Gastroesophageal sphincter (tissue), 4 donors: ENCODE results near the gene SMIM35. TPM values are rescaled to one million over a fixed set of nuclear protein-coding genes. Genes with fewer than 3 reads are reported as not detected.

Source experiments
- ATAC-seq: fragments of 150-250 bp; one replicate; pipeline ENCODE4 v1.9.1; 2016; ENCODE audit warnings: mild to moderate bottlenecking, moderate library complexity
- H3K27ac ChIP-seq, 4 donors: fragments of 200-600 bp; sonication (generic) in 3 of 4; 1 replicate in 3 of 4; 2 replicates in 1 of 4; pipeline ENCODE4 v1.5.1; 2016 to 2019
- H3K27me3 ChIP-seq: fragments of 200-600 bp; sonication (generic); one replicate; pipeline ENCODE4 v1.5.1; 2019
- H3K36me3 ChIP-seq, 2 donors: fragments of 200-600 bp; sonication (generic); one replicate each; pipeline ENCODE4 v1.5.1; 2019; ENCODE audit warnings: control low read depth in 1 of 2
- H3K4me1 ChIP-seq, 3 donors: fragments of 200-600 bp; sonication (generic); 1 replicate in 2 of 3; 2 replicates in 1 of 3; pipeline ENCODE4 v1.5.1; 2016 to 2019; ENCODE audit warnings: control low read depth in 2 of 3
- H3K4me3 ChIP-seq, 2 donors: fragments of 200-600 bp; sonication (generic); one replicate each; pipeline ENCODE4 v1.5.1; 2019; ENCODE audit warnings: mild to moderate bottlenecking in 1 of 2, moderate library complexity in 1 of 2
- H3K9me3 ChIP-seq, 3 donors: fragments of 200-600 bp; sonication (generic); one replicate each; pipeline ENCODE4 v1.5.1; 2017 to 2019; ENCODE audit warnings: control low read depth in 2 of 3
- EP300 ChIP-seq: sonication (generic); formaldehyde crosslinking; IDR thresholded peaks from one replicate; pipeline ENCODE4 v1.6.1; 2017; ENCODE audit warnings: antibody characterized with exemption, mild to moderate bottlenecking
- POLR2A ChIP-seq, 2 donors: fragments of 450-650 bp; IDR thresholded peaks; one replicate each; pipeline ENCODE4 v1.6.1; 2017; ENCODE audit warnings: antibody characterized with exemption in 2 of 2, mild to moderate bottlenecking in 2 of 2, moderate library complexity in 1 of 2
- POLR2AphosphoS5 ChIP-seq: sonication (generic); formaldehyde crosslinking; IDR thresholded peaks from one replicate; pipeline ENCODE4 v1.6.1; 2017; ENCODE audit warnings: antibody characterized with exemption
- WGBS, 2 donors: methylation state at CpG; one replicate each; pipeline ENCODE4 v1.1.5; 2018; ENCODE audit warnings: low coverage in 1 of 2; 5-methylcytosine and 5-hydroxymethylcytosine counted together
- total RNA-seq, 4 donors: library from RNA; depleted of rRNA; stranded (reverse); fragments of >200 nt; gene quantifications; one replicate each; pipeline ENCODE4 v1.1.0, GENCODE V29; 2016
- TF ChIP-seq, protein P1 (sequence below), 4 experiments: fragments of 200-600 bp in 2 of 4; fragments of 450-650 bp in 2 of 4; sonication (generic) in 1 of 4; IDR thresholded peaks; one replicate each; pipeline ENCODE4 v1.5.1; 2017 to 2019; ENCODE audit warnings: antibody characterized with exemption in 4 of 4, mild to moderate bottlenecking in 2 of 4, moderate library complexity in 2 of 4

SMIM35 gene
- total RNA-seq, 4 donors from 2014 or later = 0.13 TPM; not detected in 3

GRCh38 chr11:118081241-118081958 is 5.4 kb downstream of the SMIM35 start:
- no peaks in the 10 kb centered on the region for H3K36me3 ChIP-seq
- 72 to 77% methylated on average over 16 of the region's 18 CpGs for WGBS, 2 donors
- no peak for TF ChIP-seq POLR2AphosphoS5
- TF ChIP-seq, protein P1, sequence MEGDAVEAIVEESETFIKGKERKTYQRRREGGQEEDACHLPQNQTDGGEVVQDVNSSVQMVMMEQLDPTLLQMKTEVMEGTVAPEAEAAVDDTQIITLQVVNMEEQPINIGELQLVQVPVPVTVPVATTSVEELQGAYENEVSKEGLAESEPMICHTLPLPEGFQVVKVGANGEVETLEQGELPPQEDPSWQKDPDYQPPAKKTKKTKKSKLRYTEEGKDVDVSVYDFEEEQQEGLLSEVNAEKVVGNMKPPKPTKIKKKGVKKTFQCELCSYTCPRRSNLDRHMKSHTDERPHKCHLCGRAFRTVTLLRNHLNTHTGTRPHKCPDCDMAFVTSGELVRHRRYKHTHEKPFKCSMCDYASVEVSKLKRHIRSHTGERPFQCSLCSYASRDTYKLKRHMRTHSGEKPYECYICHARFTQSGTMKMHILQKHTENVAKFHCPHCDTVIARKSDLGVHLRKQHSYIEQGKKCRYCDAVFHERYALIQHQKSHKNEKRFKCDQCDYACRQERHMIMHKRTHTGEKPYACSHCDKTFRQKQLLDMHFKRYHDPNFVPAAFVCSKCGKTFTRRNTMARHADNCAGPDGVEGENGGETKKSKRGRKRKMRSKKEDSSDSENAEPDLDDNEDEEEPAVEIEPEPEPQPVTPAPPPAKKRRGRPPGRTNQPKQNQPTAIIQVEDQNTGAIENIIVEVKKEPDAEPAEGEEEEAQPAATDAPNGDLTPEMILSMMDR (IDR thresholded peaks at IDR 0.05) = no peak
- no peak for TF ChIP-seq POLR2A (IDR thresholded peaks at IDR 0.05)
- no peak for TF ChIP-seq EP300
- H3K27ac ChIP-seq = no peak overlapping the region
- no peaks in the 10 kb centered on the region for H3K9me3 ChIP-seq
- H3K4me1 ChIP-seq = peaks cover 0 to 14% (median 5%) of the 10 kb centered on the region in 3 donors
- H3K4me3 ChIP-seq = no peak overlapping the region
- ATAC-seq = no peak
- H3K27me3 ChIP-seq = peaks cover 34% of the 10 kb centered on the region

DNA sequence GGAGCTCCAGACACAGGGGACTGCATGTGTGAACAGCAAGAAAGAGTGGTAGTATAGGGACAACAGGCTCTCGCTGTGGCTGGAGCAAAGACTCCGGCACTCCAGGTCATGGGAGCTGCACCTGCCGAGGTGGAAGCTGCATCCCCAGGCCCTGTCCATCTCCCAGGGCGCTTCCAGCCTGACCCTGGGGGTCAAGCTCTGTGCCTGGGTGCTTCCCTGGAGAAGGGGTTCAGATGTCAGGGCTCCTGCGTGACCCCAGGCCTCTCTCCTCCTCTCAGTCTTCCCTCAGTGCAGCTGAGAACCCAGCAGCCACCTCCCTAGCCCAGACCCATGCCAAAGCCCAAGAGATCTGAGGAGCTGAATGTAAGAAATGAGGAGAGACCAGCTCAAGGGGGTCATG is 6.5 kb downstream of the SMIM35 start:
- Histone ChIP-seq H3K27me3 (peaks cover 40% of the 10 kb centered on the region), H3K4me1 (peaks cover 0 to 14% (median 5%) of the 10 kb centered on the region in 3 donors), H3K36me3 (no peaks in the 10 kb centered on the region), H3K27ac (no peak overlapping the region), H3K4me3 (no peak overlapping the region), H3K9me3 (no peaks in the 10 kb centered on the region)
- WGBS, 2 donors = 83 to 100% methylated on average over 1 to 3 of the region's 5 CpGs
- no peak for ATAC-seq
- TF ChIP-seq POLR2A (IDR thresholded peaks at IDR 0.05) (no peak), EP300 (no peak), POLR2AphosphoS5 (no peak)
- TF ChIP-seq, protein P1 (IDR thresholded peaks at IDR 0.05) = no peak

GRCh38 chr11:118079491-118079890 is 7.3 kb downstream of the SMIM35 start:
- Histone ChIP-seq H3K36me3 (no peaks in the 10 kb centered on the region), H3K27ac (no peak overlapping the region), H3K9me3 (no peaks in the 10 kb centered on the region), H3K4me3 (no peak overlapping the region), H3K27me3 (peaks cover 43% of the 10 kb centered on the region), H3K4me1 (peaks cover 0 to 14% (median 5%) of the 10 kb centered on the region in 3 donors)
- ATAC-seq = no peak
- no peak for TF ChIP-seq POLR2A (IDR thresholded peaks at IDR 0.05)
- TF ChIP-seq, protein P1 (IDR thresholded peaks at IDR 0.05) = no peak
- TF ChIP-seq POLR2AphosphoS5 = no peak
- no peak for TF ChIP-seq EP300
- 80% methylated on average over 1 of the region's 10 CpGs; no CpG with 5 or more reads in 1 of the 2 donors for WGBS, 2 donors

- Histone ChIP-seq H3K27ac (no peak overlapping the region), H3K4me3 (no peak overlapping the region), H3K27me3 (peaks cover 43% of the 10 kb centered on the region), H3K9me3 (no peaks in the 10 kb centered on the region), H3K4me1 (peaks cover 0 to 10% (median 1%) of the 10 kb centered on the region in 3 donors), H3K36me3 (no peaks in the 10 kb centered on the region)
- TF ChIP-seq, protein P1 (IDR thresholded peaks at IDR 0.05) = no peak
- no peak for TF ChIP-seq POLR2A (IDR thresholded peaks at IDR 0.05)
- no peak for TF ChIP-seq EP300
- WGBS, 2 donors = 51 to 100% methylated on average over 1 to 4 of the region's 5 CpGs
- no peak for ATAC-seq
These were observed 7.8 kb downstream of the SMIM35 start for GRCh38 chr11:118078911-118079411.

DNA sequence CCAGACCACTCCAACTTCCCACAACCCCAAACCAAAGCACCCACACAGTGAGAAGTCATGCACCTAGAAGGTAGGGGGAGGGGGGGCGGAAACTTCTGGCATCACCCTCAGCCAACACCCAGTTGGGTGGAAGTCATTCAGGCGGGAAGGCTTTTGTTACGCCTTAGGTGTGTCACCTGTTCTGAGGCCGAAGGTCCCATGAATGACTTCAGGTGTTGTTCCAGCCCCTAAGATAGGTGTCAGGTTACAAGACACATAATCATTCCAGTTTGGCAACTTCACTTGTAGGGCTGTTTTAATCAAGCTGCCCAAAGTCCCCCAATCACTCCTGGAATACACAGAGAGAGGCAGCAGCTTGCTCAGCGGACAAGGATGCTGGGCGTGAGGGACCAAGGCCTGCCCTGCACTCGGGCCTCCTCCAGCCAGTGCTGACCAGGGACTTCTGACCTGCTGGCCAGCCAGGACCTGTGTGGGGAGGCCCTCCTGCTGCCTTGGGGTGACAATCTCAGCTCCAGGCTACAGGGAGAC is 9.9 kb downstream of the SMIM35 start, which contains the start of gene TMPRSS4:
TMPRSS4 (plus strand) TSS at position 325 of the 528 bp plus-strand sequence. CDS start 225 bp downstream, outside the sequence.
- no peak for ATAC-seq
- TF ChIP-seq POLR2A (IDR thresholded peaks at IDR 0.05) = no peak
- TF ChIP-seq, protein P1 (IDR thresholded peaks at IDR 0.05) = no peak
- TF ChIP-seq EP300 = no peak
- no peak for TF ChIP-seq POLR2AphosphoS5
- H3K9me3 ChIP-seq = no peaks in the 10 kb centered on the region
- 100% methylated on average over 2 of the region's 7 CpGs; no CpG with 5 or more reads in 1 of the 2 donors for WGBS, 2 donors
- peaks cover 43% of the 10 kb centered on the region for H3K27me3 ChIP-seq
- H3K4me1 ChIP-seq = no peaks in the 10 kb centered on the region
- H3K27ac ChIP-seq = no peak within 1 kb of the TSS
- no peak within 1 kb of the TSS for H3K4me3 ChIP-seq
- no peaks in the 10 kb centered on the region for H3K36me3 ChIP-seq
